HepG2 (cell line): ENCODE results near the gene PCCB. TPM values are rescaled to one million over a fixed set of nuclear protein-coding genes. Genes with fewer than 3 reads are reported as not detected.
A peak's percentile ranks its signal among the peaks of the same experiment; 100 is the strongest.

Experiments
- FOXK2 ChIP-seq: fragments of 450-650 bp; IDR thresholded peaks from 2 replicates; pipeline ENCODE4 v1.6.1; 2016
- MAFK ChIP-seq, 2 experiments: IDR thresholded peaks in 1 of 2; conservative IDR thresholded peaks in 1 of 2; 2 replicates each; pipeline ENCODE4 v1.6.1; 2011; ENCODE audit warnings: improper control_type of control experiment in 2 of 2, low read length in 2 of 2
- MED8 ChIP-seq: sonication (generic); formaldehyde crosslinking; IDR thresholded peaks from 2 replicates; pipeline ENCODE4 v1.8.1; 2023; ENCODE audit warnings: mild to moderate bottlenecking, missing genetic modification reagents; ENCODE audit not compliant: insufficient replicate concordance
- MZF1 ChIP-seq: sonication (generic); formaldehyde crosslinking; IDR thresholded peaks from 2 replicates; pipeline ENCODE4 v1.8.1; 2023; ENCODE audit warnings: mild to moderate bottlenecking, missing genetic modification reagents, borderline replicate concordance
- ZNF160 ChIP-seq: sonication (generic); formaldehyde crosslinking; IDR thresholded peaks from 2 replicates; pipeline ENCODE4 v1.8.0; 2022; ENCODE audit warnings: mild to moderate bottlenecking, inconsistent platforms, missing genetic modification reagents
- ZNF235 ChIP-seq: sonication (generic); formaldehyde crosslinking; IDR thresholded peaks from 2 replicates; pipeline ENCODE4 v1.8.1; 2023; ENCODE audit warnings: mild to moderate bottlenecking, missing genetic modification reagents, borderline replicate concordance
- ZNF549 ChIP-seq: sonication (generic); formaldehyde crosslinking; IDR thresholded peaks from 2 replicates; pipeline ENCODE4 v1.5.0; 2020; ENCODE audit warnings: missing genetic modification reagents
- ZNF563 ChIP-seq: sonication (generic); formaldehyde crosslinking; IDR thresholded peaks from 2 replicates; pipeline ENCODE4 v1.8.0; 2022; ENCODE audit warnings: mild to moderate bottlenecking, moderate library complexity, missing genetic modification reagents
- ZNF674 ChIP-seq: sonication (generic); formaldehyde crosslinking; IDR thresholded peaks from 2 replicates; pipeline ENCODE4 v1.5.0; 2020; ENCODE audit warnings: low read depth, mild to moderate bottlenecking, missing genetic modification reagents
- polyA plus RNA-seq, 8 experiments: library from polyadenylated mRNA; depleted of rRNA in 3 of 8; stranded (reverse) in 7 of 8; unstranded in 1 of 8; fragments of >200 nt; fragmentation: Illumina TruSeq in 4 of 8; extraction: Trizol in 4 of 8; gene quantifications; 2 replicates each; pipeline versions ENCODE4 v1.2.1 to v1.2.3, GENCODE V29; 2011 to 2016; ENCODE audit warnings: low read depth in 4 of 8, missing spikeins in 1 of 8, mixed read lengths in 1 of 8; ENCODE audit not compliant: insufficient read depth in 1 of 8
- total RNA-seq, 5 experiments: library from RNA; depleted of rRNA; stranded (reverse); fragments of >200 nt; fragmentation: Illumina TruSeq; extraction: Trizol; gene quantifications; 2 replicates each; pipeline ENCODE4 v1.2.3, GENCODE V29; 2016; ENCODE audit warnings: low read depth in 1 of 5
- TF ChIP-seq, protein P1 (sequence below): sonication (generic); formaldehyde crosslinking; IDR thresholded peaks from 2 replicates; pipeline ENCODE4 v1.4.0; 2020; ENCODE audit warnings: missing genetic modification reagents, mild to moderate bottlenecking, borderline replicate concordance
- TF ChIP-seq, protein P2 (sequence below): fragments of 450-650 bp; IDR thresholded peaks from 2 replicates; pipeline ENCODE4 v1.6.1; 2017
- TF ChIP-seq, protein P3 (sequence below): sonication (generic); formaldehyde crosslinking; IDR thresholded peaks from 2 replicates; pipeline ENCODE4 v1.4.0; 2020; ENCODE audit warnings: missing genetic modification reagents, mild to moderate bottlenecking, borderline replicate concordance
- TF ChIP-seq, protein P4 (sequence below): sonication (generic); formaldehyde crosslinking; IDR thresholded peaks from 2 replicates; pipeline ENCODE4 v1.8.1; 2022; ENCODE audit warnings: low read depth, mild to moderate bottlenecking, missing genetic modification reagents
- TF ChIP-seq, protein P5 (sequence below): sonication (generic); formaldehyde crosslinking; IDR thresholded peaks from 2 replicates; pipeline ENCODE4 v1.8.0; 2022; ENCODE audit warnings: mild to moderate bottlenecking, missing genetic modification reagents, borderline replicate concordance
- TF ChIP-seq, protein P6 (sequence below): sonication (generic); formaldehyde crosslinking; IDR thresholded peaks from 2 replicates; pipeline ENCODE4 v1.9.0; 2022; ENCODE audit warnings: missing genetic modification reagents, mild to moderate bottlenecking, borderline replicate concordance

PCCB gene
- total and polyA plus RNA-seq, 2 of the 13 experiments (the other 11 are each of a cell fraction or from before 2014, with no cell fraction given), result 84.1 to 88.7 TPM

DNA sequence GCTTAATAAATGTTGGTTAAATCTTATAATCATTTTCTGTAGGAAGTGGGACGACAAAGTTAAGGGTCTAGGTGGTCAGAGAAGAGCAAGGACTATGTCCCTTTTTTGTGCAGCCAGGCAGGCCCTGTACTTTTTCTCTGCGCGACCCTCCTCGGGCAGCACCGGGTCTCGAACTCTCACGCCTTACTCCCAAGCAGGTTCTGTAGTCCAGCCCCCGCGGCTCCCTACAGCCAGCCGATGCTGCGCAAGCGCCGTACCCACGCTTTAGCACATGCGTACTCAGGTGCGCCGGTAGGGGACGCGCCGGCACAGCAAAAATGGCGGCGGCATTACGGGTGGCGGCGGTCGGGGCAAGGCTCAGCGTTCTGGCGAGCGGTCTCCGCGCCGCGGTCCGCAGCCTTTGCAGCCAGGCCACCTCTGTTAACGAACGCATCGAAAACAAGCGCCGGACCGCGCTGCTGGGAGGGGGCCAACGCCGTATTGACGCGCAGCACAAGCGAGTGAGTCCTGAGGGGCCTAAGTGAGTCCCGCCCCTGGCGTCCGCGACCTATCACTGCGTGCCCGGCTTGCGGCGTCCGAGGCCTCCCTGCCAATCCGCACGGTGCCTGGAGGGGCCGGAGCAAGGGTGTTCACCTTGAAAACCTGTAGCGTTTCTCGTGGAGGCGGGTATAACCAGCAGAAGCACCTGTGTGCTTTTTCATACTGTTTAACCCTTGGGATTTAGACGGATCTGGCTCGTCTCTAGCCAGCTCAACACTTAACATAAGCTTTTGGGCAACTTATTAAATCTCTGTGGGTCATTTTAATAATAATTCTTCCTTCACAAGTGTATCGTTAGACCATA, at the start of gene PCCB (continued):
- TF ChIP-seq, protein P1, sequence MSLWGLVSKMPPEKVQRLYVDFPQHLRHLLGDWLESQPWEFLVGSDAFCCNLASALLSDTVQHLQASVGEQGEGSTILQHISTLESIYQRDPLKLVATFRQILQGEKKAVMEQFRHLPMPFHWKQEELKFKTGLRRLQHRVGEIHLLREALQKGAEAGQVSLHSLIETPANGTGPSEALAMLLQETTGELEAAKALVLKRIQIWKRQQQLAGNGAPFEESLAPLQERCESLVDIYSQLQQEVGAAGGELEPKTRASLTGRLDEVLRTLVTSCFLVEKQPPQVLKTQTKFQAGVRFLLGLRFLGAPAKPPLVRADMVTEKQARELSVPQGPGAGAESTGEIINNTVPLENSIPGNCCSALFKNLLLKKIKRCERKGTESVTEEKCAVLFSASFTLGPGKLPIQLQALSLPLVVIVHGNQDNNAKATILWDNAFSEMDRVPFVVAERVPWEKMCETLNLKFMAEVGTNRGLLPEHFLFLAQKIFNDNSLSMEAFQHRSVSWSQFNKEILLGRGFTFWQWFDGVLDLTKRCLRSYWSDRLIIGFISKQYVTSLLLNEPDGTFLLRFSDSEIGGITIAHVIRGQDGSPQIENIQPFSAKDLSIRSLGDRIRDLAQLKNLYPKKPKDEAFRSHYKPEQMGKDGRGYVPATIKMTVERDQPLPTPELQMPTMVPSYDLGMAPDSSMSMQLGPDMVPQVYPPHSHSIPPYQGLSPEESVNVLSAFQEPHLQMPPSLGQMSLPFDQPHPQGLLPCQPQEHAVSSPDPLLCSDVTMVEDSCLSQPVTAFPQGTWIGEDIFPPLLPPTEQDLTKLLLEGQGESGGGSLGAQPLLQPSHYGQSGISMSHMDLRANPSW (CRISPR knock-in tag), result peak; percentile 64; the same call in 1 of the 2 replicates
- 0 out of 2 replicates have a peak, but pooled peaks have one; percentile 57 for TF ChIP-seq MZF1
- TF ChIP-seq MAFK (conservative IDR thresholded peaks at IDR 0.05 in 1 of 2, IDR thresholded peaks at IDR 0.05 in 1 of 2; ENCODE audit: low read length in 2 of 2), result 0 out of 4 replicates have a peak, but pooled peaks of 1 of the 2 experiments have one; percentile 19
- peak; percentile 84; the same call in 1 of the 2 replicates for TF ChIP-seq ZNF160 (CRISPR knock-in tag)
- TF ChIP-seq ZNF563 (CRISPR knock-in tag), result peak; percentile 76
- TF ChIP-seq, protein P2, sequence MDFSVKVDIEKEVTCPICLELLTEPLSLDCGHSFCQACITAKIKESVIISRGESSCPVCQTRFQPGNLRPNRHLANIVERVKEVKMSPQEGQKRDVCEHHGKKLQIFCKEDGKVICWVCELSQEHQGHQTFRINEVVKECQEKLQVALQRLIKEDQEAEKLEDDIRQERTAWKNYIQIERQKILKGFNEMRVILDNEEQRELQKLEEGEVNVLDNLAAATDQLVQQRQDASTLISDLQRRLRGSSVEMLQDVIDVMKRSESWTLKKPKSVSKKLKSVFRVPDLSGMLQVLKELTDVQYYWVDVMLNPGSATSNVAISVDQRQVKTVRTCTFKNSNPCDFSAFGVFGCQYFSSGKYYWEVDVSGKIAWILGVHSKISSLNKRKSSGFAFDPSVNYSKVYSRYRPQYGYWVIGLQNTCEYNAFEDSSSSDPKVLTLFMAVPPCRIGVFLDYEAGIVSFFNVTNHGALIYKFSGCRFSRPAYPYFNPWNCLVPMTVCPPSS, result no peak
- no peak for TF ChIP-seq ZNF549 (CRISPR knock-in tag)
- peak; percentile 28; the same call in 1 of the 2 replicates for TF ChIP-seq FOXK2
- TF ChIP-seq, protein P3, sequence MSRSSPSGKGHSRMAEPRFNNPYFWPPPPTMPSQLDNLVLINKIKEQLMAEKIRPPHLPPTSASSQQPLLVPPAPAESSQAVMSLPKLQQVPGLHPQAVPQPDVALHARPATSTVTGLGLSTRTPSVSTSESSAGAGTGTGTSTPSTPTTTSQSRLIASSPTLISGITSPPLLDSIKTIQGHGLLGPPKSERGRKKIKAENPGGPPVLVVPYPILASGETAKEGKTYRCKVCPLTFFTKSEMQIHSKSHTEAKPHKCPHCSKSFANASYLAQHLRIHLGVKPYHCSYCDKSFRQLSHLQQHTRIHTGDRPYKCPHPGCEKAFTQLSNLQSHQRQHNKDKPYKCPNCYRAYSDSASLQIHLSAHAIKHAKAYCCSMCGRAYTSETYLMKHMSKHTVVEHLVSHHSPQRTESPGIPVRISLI (CRISPR knock-in tag), result peak; percentile 59; the same call in 1 of the 2 replicates
- TF ChIP-seq, protein P4, sequence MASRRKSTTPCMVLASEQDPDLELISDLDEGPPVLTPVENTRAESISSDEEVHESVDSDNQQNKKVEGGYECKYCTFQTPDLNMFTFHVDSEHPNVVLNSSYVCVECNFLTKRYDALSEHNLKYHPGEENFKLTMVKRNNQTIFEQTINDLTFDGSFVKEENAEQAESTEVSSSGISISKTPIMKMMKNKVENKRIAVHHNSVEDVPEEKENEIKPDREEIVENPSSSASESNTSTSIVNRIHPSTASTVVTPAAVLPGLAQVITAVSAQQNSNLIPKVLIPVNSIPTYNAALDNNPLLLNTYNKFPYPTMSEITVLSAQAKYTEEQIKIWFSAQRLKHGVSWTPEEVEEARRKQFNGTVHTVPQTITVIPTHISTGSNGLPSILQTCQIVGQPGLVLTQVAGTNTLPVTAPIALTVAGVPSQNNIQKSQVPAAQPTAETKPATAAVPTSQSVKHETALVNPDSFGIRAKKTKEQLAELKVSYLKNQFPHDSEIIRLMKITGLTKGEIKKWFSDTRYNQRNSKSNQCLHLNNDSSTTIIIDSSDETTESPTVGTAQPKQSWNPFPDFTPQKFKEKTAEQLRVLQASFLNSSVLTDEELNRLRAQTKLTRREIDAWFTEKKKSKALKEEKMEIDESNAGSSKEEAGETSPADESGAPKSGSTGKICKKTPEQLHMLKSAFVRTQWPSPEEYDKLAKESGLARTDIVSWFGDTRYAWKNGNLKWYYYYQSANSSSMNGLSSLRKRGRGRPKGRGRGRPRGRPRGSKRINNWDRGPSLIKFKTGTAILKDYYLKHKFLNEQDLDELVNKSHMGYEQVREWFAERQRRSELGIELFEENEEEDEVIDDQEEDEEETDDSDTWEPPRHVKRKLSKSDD (CRISPR knock-in tag), result peak; percentile 82
- TF ChIP-seq, protein P5, sequence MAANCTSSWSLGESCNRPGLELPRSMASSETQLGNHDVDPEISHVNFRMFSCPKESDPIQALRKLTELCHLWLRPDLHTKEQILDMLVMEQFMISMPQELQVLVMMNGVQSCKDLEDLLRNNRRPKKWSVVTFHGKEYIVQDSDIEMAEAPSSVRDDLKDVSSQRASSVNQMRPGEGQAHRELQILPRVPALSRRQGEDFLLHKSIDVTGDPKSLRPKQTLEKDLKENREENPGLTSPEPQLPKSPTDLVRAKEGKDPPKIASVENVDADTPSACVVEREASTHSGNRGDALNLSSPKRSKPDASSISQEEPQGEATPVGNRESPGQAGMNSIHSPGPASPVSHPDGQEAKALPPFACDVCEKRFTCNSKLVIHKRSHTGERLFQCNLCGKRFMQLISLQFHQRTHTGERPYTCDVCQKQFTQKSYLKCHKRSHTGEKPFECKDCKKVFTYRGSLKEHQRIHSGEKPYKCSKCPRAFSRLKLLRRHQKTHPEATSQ (CRISPR knock-in tag), result peak; percentile 39; the same call in 1 of the 2 replicates
- TF ChIP-seq, protein P6, sequence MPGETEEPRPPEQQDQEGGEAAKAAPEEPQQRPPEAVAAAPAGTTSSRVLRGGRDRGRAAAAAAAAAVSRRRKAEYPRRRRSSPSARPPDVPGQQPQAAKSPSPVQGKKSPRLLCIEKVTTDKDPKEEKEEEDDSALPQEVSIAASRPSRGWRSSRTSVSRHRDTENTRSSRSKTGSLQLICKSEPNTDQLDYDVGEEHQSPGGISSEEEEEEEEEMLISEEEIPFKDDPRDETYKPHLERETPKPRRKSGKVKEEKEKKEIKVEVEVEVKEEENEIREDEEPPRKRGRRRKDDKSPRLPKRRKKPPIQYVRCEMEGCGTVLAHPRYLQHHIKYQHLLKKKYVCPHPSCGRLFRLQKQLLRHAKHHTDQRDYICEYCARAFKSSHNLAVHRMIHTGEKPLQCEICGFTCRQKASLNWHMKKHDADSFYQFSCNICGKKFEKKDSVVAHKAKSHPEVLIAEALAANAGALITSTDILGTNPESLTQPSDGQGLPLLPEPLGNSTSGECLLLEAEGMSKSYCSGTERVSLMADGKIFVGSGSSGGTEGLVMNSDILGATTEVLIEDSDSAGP (CRISPR knock-in tag), result peak; percentile 89
- no peak; the same call in none of the 2 replicates for TF ChIP-seq ZNF235 (CRISPR knock-in tag)
- TF ChIP-seq ZNF674 (CRISPR knock-in tag), result no peak; the same call in 1 of the 2 replicates
- TF ChIP-seq MED8 (CRISPR knock-in tag), result peak; percentile 71
